Measurements from ENCODE around the gene CDC45. TPM values are rescaled to one million over a fixed set of nuclear protein-coding genes. Genes with fewer than 3 reads are reported as not detected.
A peak's percentile ranks its signal among the peaks of the same experiment; 100 is the strongest.

Gene CDC45
- total and polyA plus RNA-seq, 2 of the 13 experiments (the other 11 are each of a cell fraction or from before 2014, with no cell fraction given) = 14.4 to 36.3 TPM

GRCh38 chr22:19429950-19430889, 49.5 kb upstream of the CDC45 start (continued):
- TF ChIP-seq ZNF841 (CRISPR knock-in tag; IDR thresholded peaks at IDR 0.05; ENCODE audit: borderline replicate concordance) (no peak), HOXA7 (CRISPR knock-in tag; IDR thresholded peaks at IDR 0.05) (no peak), ZNF275 (CRISPR knock-in tag; IDR thresholded peaks at IDR 0.05; ENCODE audit: borderline replicate concordance) (no peak), ZMYM2 (CRISPR knock-in tag; IDR thresholded peaks at IDR 0.05) (no peak), FUBP1 (CRISPR knock-in tag; IDR thresholded peaks at IDR 0.05; ENCODE audit: borderline replicate concordance) (no peak), ZNF292 (CRISPR knock-in tag; IDR thresholded peaks at IDR 0.05; ENCODE audit: borderline replicate concordance, low read depth) (no peak), ZNF816 (CRISPR knock-in tag; IDR thresholded peaks at IDR 0.05; ENCODE audit: borderline replicate concordance) (no peak; the same call in 1 of the 2 replicates), NFYC (CRISPR knock-in tag; IDR thresholded peaks at IDR 0.05) (no peak), ZNF724P (CRISPR knock-in tag; IDR thresholded peaks at IDR 0.05; ENCODE audit: borderline replicate concordance) (no peak), DBP (CRISPR knock-in tag; IDR thresholded peaks at IDR 0.05; ENCODE audit: not compliant biosample characterization) (no peak), ADNP (CRISPR knock-in tag; IDR thresholded peaks at IDR 0.05) (no peak), HDAC2 (CRISPR knock-in tag; IDR thresholded peaks at IDR 0.05) (0 out of 2 replicates have a peak, but pooled peaks have one; percentile 2), KDM6A (CRISPR knock-in tag; IDR thresholded peaks at IDR 0.05; ENCODE audit: low read depth) (no peak), SAP130 (CRISPR knock-in tag; IDR thresholded peaks at IDR 0.05; ENCODE audit: low read depth) (peak; percentile 14; the same call in 1 of the 2 replicates)
- TF ChIP-seq, protein P1, sequence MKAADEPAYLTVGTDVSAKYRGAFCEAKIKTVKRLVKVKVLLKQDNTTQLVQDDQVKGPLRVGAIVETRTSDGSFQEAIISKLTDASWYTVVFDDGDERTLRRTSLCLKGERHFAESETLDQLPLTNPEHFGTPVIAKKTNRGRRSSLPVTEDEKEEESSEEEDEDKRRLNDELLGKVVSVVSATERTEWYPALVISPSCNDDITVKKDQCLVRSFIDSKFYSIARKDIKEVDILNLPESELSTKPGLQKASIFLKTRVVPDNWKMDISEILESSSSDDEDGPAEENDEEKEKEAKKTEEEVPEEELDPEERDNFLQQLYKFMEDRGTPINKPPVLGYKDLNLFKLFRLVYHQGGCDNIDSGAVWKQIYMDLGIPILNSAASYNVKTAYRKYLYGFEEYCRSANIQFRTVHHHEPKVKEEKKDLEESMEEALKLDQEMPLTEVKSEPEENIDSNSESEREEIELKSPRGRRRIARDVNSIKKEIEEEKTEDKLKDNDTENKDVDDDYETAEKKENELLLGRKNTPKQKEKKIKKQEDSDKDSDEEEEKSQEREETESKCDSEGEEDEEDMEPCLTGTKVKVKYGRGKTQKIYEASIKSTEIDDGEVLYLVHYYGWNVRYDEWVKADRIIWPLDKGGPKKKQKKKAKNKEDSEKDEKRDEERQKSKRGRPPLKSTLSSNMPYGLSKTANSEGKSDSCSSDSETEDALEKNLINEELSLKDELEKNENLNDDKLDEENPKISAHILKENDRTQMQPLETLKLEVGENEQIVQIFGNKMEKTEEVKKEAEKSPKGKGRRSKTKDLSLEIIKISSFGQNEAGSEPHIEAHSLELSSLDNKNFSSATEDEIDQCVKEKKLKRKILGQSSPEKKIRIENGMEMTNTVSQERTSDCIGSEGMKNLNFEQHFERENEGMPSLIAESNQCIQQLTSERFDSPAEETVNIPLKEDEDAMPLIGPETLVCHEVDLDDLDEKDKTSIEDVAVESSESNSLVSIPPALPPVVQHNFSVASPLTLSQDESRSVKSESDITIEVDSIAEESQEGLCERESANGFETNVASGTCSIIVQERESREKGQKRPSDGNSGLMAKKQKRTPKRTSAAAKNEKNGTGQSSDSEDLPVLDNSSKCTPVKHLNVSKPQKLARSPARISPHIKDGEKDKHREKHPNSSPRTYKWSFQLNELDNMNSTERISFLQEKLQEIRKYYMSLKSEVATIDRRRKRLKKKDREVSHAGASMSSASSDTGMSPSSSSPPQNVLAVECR (CRISPR knock-in tag; IDR thresholded peaks at IDR 0.05; ENCODE audit: borderline replicate concordance) = peak; percentile 39; the same call in 1 of the 2 replicates
- TF ChIP-seq, protein P2, sequence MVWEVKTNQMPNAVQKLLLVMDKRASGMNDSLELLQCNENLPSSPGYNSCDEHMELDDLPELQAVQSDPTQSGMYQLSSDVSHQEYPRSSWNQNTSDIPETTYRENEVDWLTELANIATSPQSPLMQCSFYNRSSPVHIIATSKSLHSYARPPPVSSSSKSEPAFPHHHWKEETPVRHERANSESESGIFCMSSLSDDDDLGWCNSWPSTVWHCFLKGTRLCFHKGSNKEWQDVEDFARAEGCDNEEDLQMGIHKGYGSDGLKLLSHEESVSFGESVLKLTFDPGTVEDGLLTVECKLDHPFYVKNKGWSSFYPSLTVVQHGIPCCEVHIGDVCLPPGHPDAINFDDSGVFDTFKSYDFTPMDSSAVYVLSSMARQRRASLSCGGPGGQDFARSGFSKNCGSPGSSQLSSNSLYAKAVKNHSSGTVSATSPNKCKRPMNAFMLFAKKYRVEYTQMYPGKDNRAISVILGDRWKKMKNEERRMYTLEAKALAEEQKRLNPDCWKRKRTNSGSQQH (CRISPR knock-in tag; IDR thresholded peaks at IDR 0.05; ENCODE audit: low read depth) = peak; percentile 47; the same call in 1 of the 2 replicates
- TF ChIP-seq, protein P3, sequence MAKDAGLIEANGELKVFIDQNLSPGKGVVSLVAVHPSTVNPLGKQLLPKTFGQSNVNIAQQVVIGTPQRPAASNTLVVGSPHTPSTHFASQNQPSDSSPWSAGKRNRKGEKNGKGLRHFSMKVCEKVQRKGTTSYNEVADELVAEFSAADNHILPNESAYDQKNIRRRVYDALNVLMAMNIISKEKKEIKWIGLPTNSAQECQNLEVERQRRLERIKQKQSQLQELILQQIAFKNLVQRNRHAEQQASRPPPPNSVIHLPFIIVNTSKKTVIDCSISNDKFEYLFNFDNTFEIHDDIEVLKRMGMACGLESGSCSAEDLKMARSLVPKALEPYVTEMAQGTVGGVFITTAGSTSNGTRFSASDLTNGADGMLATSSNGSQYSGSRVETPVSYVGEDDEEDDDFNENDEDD (CRISPR knock-in tag; IDR thresholded peaks at IDR 0.05; ENCODE audit: borderline replicate concordance) = no peak

All from HepG2 (cell line).